ENCODE results near the gene RMC1.

GRCh38 chr18:23553887-23554286 lies 50.6 kb downstream of the RMC1 start:
- TF ChIP-seq MAX (IDR thresholded peaks at IDR 0.05) (no peak), CTCF (IDR thresholded peaks at IDR 0.05; ENCODE audit: low read depth, low read length, missing input control) (no peak), EGR1 (IDR thresholded peaks at IDR 0.05; ENCODE audit: low read depth in 2 of 2) (no peak), ZBTB33 (IDR thresholded peaks at IDR 0.05) (no peak), YY1 (IDR thresholded peaks at IDR 0.05) (no peak), TAF1 (conservative IDR thresholded peaks at IDR 0.05) (no peak), REST (IDR thresholded peaks at IDR 0.05) (no peak), JUND (IDR thresholded peaks at IDR 0.05) (no peak), GABPA (IDR thresholded peaks at IDR 0.05 in 1 of 2, conservative IDR thresholded peaks at IDR 0.05 in 1 of 2) (no peak), HNF4A (conservative IDR thresholded peaks at IDR 0.05) (no peak), RAD21 (IDR thresholded peaks at IDR 0.05) (no peak), ATF3 (IDR thresholded peaks at IDR 0.05) (no peak), RXRA (IDR thresholded peaks at IDR 0.05) (no peak)
